DND-41 (cell line): ENCODE data around the gene TSPAN9.

Source experiments
- ATAC-seq: fragments of 200-7000 bp; cut with Tn5 transposase; 3 replicates; pipeline ENCODE4 v1.9.1; 2021; ENCODE audit warnings: low read depth; ENCODE audit not compliant: insufficient read depth
- DNase-seq: peaks from one replicate; pipeline ENCODE4 v3.0.0-alpha.2; 2020
- H2AFZ ChIP-seq: 2 replicates; pipeline ENCODE4 v1.6.0; 2012; ENCODE audit warnings: low read depth, low read length
- H3K27ac ChIP-seq: 2 replicates; pipeline ENCODE4 v1.5.1; 2012; ENCODE audit warnings: low read length, inconsistent platforms
- H3K27me3 ChIP-seq: fragments of 200-600 bp; sonication (generic); 2 replicates; pipeline ENCODE4 v1.6.0; 2012; ENCODE audit warnings: low read length, mild to moderate bottlenecking, inconsistent platforms; ENCODE audit not compliant: insufficient read depth, poor library complexity
- H3K36me3 ChIP-seq: 2 replicates; pipeline ENCODE4 v1.5.1; 2012; ENCODE audit warnings: low read length, inconsistent platforms; ENCODE audit not compliant: insufficient read depth
- H3K4me1 ChIP-seq: 2 replicates; pipeline ENCODE4 v1.5.1; 2012; ENCODE audit warnings: mild to moderate bottlenecking, low read length; ENCODE audit not compliant: insufficient read depth
- H3K4me2 ChIP-seq: 2 replicates; pipeline ENCODE4 v1.6.0; 2012; ENCODE audit warnings: mild to moderate bottlenecking, moderate library complexity, low read length, inconsistent platforms; ENCODE audit not compliant: insufficient read depth
- H3K4me3 ChIP-seq, 2 experiments: fragments of 200-600 bp in 1 of 2; shearing (Covaris generic) in 1 of 2; 2 replicates each; pipeline ENCODE4 v1.5.1; 2012 to 2016; ENCODE audit warnings: inconsistent platforms in 2 of 2, low read length in 2 of 2, mild to moderate bottlenecking in 2 of 2, low read depth in 1 of 2, moderate library complexity in 1 of 2
- H3K79me2 ChIP-seq: 2 replicates; pipeline ENCODE4 v1.6.0; 2012; ENCODE audit warnings: low read length, inconsistent platforms; ENCODE audit not compliant: insufficient read depth
- H3K9ac ChIP-seq: 2 replicates; pipeline ENCODE4 v1.6.0; 2012; ENCODE audit warnings: low read depth, mild to moderate bottlenecking, inconsistent platforms, low read length, moderate library complexity
- H3K9me3 ChIP-seq: 2 replicates; pipeline ENCODE4 v1.5.1; 2012; ENCODE audit warnings: low read length, moderate library complexity, mild to moderate bottlenecking, inconsistent platforms; ENCODE audit not compliant: insufficient read depth, severe bottlenecking
- H4K20me1 ChIP-seq: 2 replicates; pipeline ENCODE4 v1.6.0; 2012; ENCODE audit warnings: low read length; ENCODE audit not compliant: insufficient read depth
- EZH2 ChIP-seq: IDR thresholded peaks from 3 replicates; pipeline ENCODE4 v1.6.1; 2012; ENCODE audit warnings: borderline replicate concordance, low read depth, mild to moderate bottlenecking, moderate library complexity, low read length, inconsistent platforms; ENCODE audit not compliant: severe bottlenecking
- TF ChIP-seq, protein P1 (sequence below): IDR thresholded peaks from 2 replicates; pipeline ENCODE4 v1.5.1; 2012; ENCODE audit warnings: borderline replicate concordance, low read length, moderate library complexity, mild to moderate bottlenecking; ENCODE audit not compliant: poor library complexity, severe bottlenecking; ENCODE audit errors: extremely low read depth

The TSPAN9 gene

DNA sequence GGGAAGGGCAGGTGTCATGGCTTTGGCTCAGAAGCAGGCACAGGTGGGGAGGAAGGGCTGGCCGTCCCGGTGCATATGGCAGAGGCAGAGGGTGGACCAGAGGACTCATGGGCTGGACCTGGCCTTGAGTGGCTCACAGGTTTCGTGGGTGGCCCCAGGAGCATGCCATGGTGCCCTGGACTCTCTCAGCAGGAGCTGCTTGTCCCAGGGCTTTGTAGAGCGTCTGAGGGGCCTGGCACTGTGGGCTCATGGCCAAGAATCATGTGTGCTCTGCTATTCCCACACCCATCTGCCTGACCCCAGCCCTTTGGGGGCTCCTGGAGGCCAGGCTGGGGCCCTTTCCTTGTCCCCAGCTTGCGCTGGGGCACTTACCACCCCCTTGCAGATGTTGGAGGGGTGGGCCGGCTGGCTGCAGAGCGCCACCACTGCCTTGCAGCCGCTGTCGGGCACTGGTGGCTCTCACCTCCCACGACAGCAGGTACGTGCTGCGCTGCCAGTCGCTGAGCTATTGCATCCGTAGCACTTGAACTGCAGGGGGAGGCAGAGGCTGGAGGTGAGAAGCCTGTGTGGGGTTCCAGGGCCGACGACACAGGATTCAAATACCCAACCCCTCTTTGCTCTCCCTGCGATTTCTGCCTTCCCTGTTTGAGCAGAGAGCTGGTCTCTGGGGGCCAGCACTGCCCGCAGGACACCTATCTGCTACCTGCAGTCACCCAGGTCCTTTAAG lies 226.4 kb downstream of the TSPAN9 start:
- H3K27me3 ChIP-seq, result no peaks in the 10 kb centered on the region
- H3K36me3 ChIP-seq, result no peaks in the 10 kb centered on the region
- H3K4me3 ChIP-seq, result no peak overlapping the region
- no peaks in the 10 kb centered on the region for H3K79me2 ChIP-seq
- H3K27ac ChIP-seq, result no peak overlapping the region
- peaks cover 18% of the 10 kb centered on the region for H4K20me1 ChIP-seq
- no peak overlapping the region for H3K4me2 ChIP-seq
- H3K9ac ChIP-seq, result no peak overlapping the region
- H3K9me3 ChIP-seq, result no peaks in the 10 kb centered on the region
- DNase-seq (no peak), ATAC-seq (no peak)
- TF ChIP-seq EZH2, result no peak
- TF ChIP-seq, protein P1, sequence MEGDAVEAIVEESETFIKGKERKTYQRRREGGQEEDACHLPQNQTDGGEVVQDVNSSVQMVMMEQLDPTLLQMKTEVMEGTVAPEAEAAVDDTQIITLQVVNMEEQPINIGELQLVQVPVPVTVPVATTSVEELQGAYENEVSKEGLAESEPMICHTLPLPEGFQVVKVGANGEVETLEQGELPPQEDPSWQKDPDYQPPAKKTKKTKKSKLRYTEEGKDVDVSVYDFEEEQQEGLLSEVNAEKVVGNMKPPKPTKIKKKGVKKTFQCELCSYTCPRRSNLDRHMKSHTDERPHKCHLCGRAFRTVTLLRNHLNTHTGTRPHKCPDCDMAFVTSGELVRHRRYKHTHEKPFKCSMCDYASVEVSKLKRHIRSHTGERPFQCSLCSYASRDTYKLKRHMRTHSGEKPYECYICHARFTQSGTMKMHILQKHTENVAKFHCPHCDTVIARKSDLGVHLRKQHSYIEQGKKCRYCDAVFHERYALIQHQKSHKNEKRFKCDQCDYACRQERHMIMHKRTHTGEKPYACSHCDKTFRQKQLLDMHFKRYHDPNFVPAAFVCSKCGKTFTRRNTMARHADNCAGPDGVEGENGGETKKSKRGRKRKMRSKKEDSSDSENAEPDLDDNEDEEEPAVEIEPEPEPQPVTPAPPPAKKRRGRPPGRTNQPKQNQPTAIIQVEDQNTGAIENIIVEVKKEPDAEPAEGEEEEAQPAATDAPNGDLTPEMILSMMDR, result no peak
- H3K4me1 ChIP-seq, result peaks cover 9% of the 10 kb centered on the region
- H2AFZ ChIP-seq, result no peak overlapping the region

DNA sequence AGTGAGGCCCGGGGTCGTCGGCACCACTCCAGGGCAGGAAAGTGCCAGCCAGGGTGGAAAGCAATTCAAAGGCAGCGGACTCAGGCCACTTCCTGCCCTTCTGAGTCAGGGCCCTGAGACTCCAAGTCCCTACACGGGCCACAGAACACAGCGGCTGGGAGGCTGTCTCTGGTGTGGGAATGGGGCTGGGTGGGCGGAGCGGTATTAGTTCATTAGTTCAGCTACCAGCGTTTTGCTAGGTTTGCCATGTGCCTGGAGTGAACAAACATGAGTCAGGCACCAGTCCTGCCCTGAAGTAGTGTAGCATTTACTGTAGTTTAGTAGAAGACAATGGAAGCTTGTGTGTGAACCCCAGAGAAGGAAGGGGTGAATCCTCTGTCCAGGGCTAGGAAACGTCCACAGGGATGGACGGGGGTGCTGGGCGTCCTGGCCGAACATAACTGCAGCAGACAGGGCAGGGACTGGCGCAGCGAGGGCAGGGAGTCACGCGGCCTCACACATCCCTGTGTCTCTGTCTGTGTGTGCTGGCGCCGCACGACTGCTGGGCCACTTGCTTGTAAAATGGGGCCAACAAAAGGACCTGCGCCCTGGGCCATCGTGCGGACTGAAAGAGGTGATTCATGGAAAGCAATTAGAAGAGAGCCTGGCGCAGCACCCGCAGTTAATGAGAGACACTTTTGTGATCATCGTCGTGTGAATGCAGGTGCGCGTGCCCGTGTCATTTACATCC lies 227.4 kb downstream of the TSPAN9 start:
- H3K27ac ChIP-seq, result no peak overlapping the region
- DNase-seq, result no peak
- TF ChIP-seq, protein P1, result no peak
- no peak for TF ChIP-seq EZH2
- H3K36me3 ChIP-seq, result no peaks in the 10 kb centered on the region
- H3K79me2 ChIP-seq, result no peaks in the 10 kb centered on the region
- no peak overlapping the region for H3K9ac ChIP-seq
- no peaks in the 10 kb centered on the region for H3K27me3 ChIP-seq
- no peak overlapping the region for H2AFZ ChIP-seq
- H3K4me2 ChIP-seq, result no peak overlapping the region
- peaks cover 9% of the 10 kb centered on the region for H3K4me1 ChIP-seq
- no peak for ATAC-seq
- H4K20me1 ChIP-seq, result peaks cover 17% of the 10 kb centered on the region
- H3K4me3 ChIP-seq, result no peak overlapping the region
- no peaks in the 10 kb centered on the region for H3K9me3 ChIP-seq

DNA sequence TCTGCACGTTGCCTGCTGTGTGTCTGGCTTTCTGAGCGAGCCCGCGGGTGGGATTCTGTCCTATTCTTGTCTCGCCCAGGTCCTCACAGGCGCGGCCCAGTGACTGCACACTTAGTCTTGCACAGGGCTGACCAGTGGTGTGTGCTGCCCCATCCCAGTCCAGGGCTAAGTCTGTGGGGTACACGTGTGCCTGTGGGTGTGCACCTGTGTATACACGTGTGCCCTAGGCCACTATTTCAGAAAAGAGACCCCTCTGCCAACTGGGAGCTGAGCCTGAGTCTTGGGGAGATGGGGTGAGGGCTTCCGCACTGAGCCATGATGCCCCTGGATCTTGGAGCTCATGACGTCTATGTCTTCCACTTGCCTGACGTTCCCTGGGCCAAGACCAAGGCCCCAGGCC lies 228.3 kb downstream of the TSPAN9 start:
- Histone ChIP-seq H3K27me3 (no peaks in the 10 kb centered on the region), H3K79me2 (no peaks in the 10 kb centered on the region), H3K9ac (no peak overlapping the region), H3K4me1 (peaks cover under 1% of the 10 kb centered on the region; the same call in 1 of the 2 replicates), H3K27ac (no peak overlapping the region), H3K4me2 (no peak overlapping the region), H4K20me1 (peaks cover 11% of the 10 kb centered on the region; the same call in 1 of the 2 replicates), H2AFZ (no peak overlapping the region), H3K36me3 (no peaks in the 10 kb centered on the region), H3K4me3 (no peak overlapping the region), H3K9me3 (no peaks in the 10 kb centered on the region)
- TF ChIP-seq, protein P1, result no peak
- no peak for TF ChIP-seq EZH2
- DNase-seq (no peak), ATAC-seq (no peak)
